A549 (cell line): ENCODE measurements around the gene DDX31. TPM values are rescaled to one million over a fixed set of nuclear protein-coding genes. Genes with fewer than 3 reads are reported as not detected.

ENCODE experiments used
- ATAC-seq, 2 experiments: fragments of 200-7000 bp in 1 of 2; fragments of >200 bp in 1 of 2; cut with Nextera tagmentation in 1 of 2; cut with Tn5 transposase in 1 of 2; 3 replicates each; pipeline versions ENCODE4 v1.8.0 to v1.9.1; 2018 to 2020; ENCODE audit warnings: mild to moderate bottlenecking in 1 of 2, moderate library complexity in 1 of 2
- CTCF ChIA-PET: fragments of 300-600 bp; sonication (Branson Sonifier 250); formaldehyde crosslinking; extraction: SDS; loops from one replicate; lab custom pipeline; 2021; ENCODE audit warnings: antibody characterized with exemption, inconsistent platforms; lab: Yijun Ruan, JAX
- POLR2A ChIA-PET: fragments of 350-600 bp; formaldehyde crosslinking; extraction: SDS; loops from one replicate; lab custom pipeline; 2021; ENCODE audit warnings: antibody characterized with exemption, inconsistent platforms; lab: Yijun Ruan, JAX
- DNase-seq, 2 experiments: peaks; one replicate each; pipeline versions ENCODE4 v3.0.0 to v3.0.0-alpha.2; 2011 to 2016; ENCODE audit warnings: low read depth in 1 of 2, low spot score in 1 of 2
- FAIRE-seq: peaks from 2 replicates; lab custom pipeline; 2011; peaks lifted over from hg19 to GRCh38; lab: Jason Lieb, UNC
- H3K27ac ChIP-seq, 2 experiments: fragments of >200 bp; sonication (Bioruptor Twin); formaldehyde crosslinking; 3 replicates each; pipeline ENCODE4 v1.5.1; 2016 to 2017
- H3K4me1 ChIP-seq: fragments of >200 bp; sonication (Bioruptor Twin); formaldehyde crosslinking; 3 replicates; pipeline ENCODE4 v1.6.1; 2016
- H3K4me2 ChIP-seq: fragments of >200 bp; sonication (Bioruptor Twin); formaldehyde crosslinking; 3 replicates; pipeline ENCODE4 v1.6.1; 2016
- H3K4me3 ChIP-seq: fragments of >200 bp; sonication (Bioruptor Twin); formaldehyde crosslinking; 3 replicates; pipeline ENCODE4 v1.5.1; 2016
- H3K9me3 ChIP-seq: fragments of >200 bp; sonication (Bioruptor Twin); formaldehyde crosslinking; 3 replicates; pipeline ENCODE4 v1.6.1; 2016
- ATOH8 ChIP-seq: fragments of 250-450 bp; sonication (Bioruptor Pico); IDR thresholded peaks from 2 replicates; pipeline ENCODE4 v1.5.0; 2020; ENCODE audit warnings: low read depth, mild to moderate bottlenecking, moderate library complexity
- CHD2 ChIP-seq: fragments of 150-350 bp; IDR thresholded peaks from 2 replicates; pipeline ENCODE4 v1.6.1; 2014; ENCODE audit warnings: low read length; ENCODE audit not compliant: partially characterized antibody
- CTCF ChIP-seq: fragments of >200 bp; sonication (Bioruptor Twin); formaldehyde crosslinking; IDR thresholded peaks from 3 replicates; pipeline ENCODE4 v1.5.1; 2016
- EHF ChIP-seq: fragments of 250-450 bp; sonication (Bioruptor Pico); IDR thresholded peaks from 2 replicates; pipeline ENCODE4 v1.5.0; 2020; ENCODE audit warnings: mild to moderate bottlenecking
- FOSL2 ChIP-seq, 2 experiments: fragments of 450-650 bp in 1 of 2; fragments of >200 bp in 1 of 2; sonication (Bioruptor Twin) in 1 of 2; formaldehyde crosslinking; IDR thresholded peaks; 2 replicates each; pipeline versions ENCODE4 v1.5.0 to v1.6.1; 2016 to 2020; ENCODE audit warnings: mild to moderate bottlenecking in 1 of 2, moderate library complexity in 1 of 2
- FOXS1 ChIP-seq: fragments of 250-450 bp; sonication (Bioruptor Pico); IDR thresholded peaks from 2 replicates; pipeline ENCODE4 v1.5.0; 2020; ENCODE audit warnings: mild to moderate bottlenecking, moderate library complexity
- GATA3 ChIP-seq: IDR thresholded peaks from 2 replicates; pipeline ENCODE4 v1.6.1; 2012; ENCODE audit warnings: borderline replicate concordance
- HDAC2 ChIP-seq: fragments of 200-600 bp; sonication (generic); IDR thresholded peaks from 2 replicates; pipeline ENCODE4 v1.6.1; 2016
- HOXA7 ChIP-seq: fragments of 250-450 bp; sonication (Bioruptor Pico); IDR thresholded peaks from 2 replicates; pipeline ENCODE4 v1.5.0; 2020; ENCODE audit warnings: mild to moderate bottlenecking, moderate library complexity
- HOXB13 ChIP-seq: fragments of 250-450 bp; sonication (Bioruptor Pico); IDR thresholded peaks from 2 replicates; pipeline ENCODE4 v1.5.0; 2020; ENCODE audit warnings: low read depth, mild to moderate bottlenecking, moderate library complexity
- JUNB ChIP-seq: fragments of >200 bp; sonication (Bioruptor Twin); formaldehyde crosslinking; IDR thresholded peaks from 2 replicates; pipeline ENCODE4 v1.6.1; 2016
- KDM5A ChIP-seq: fragments of 200-600 bp; sonication (generic); IDR thresholded peaks from 2 replicates; pipeline ENCODE4 v1.6.1; 2016; ENCODE audit warnings: antibody characterized with exemption, mild to moderate bottlenecking
- MAFK ChIP-seq: fragments of 450-650 bp; IDR thresholded peaks from 2 replicates; pipeline ENCODE4 v1.6.1; 2014; ENCODE audit not compliant: partially characterized antibody
- MAX ChIP-seq: IDR thresholded peaks from 2 replicates; pipeline ENCODE4 v1.6.1; 2012
- MAZ ChIP-seq: fragments of 150-350 bp; IDR thresholded peaks from 2 replicates; pipeline ENCODE4 v1.6.1; 2014; ENCODE audit warnings: antibody characterized with exemption, low read depth, low read length, borderline replicate concordance
- MYC ChIP-seq: IDR thresholded peaks from 2 replicates; pipeline ENCODE4 v1.6.1; 2012; ENCODE audit warnings: mild to moderate bottlenecking, inconsistent platforms, low read length, improper control_type of control experiment, borderline replicate concordance
- NFE2L2 ChIP-seq: fragments of 150-350 bp; conservative IDR thresholded peaks from 2 replicates; pipeline ENCODE4 v1.6.1; 2014; ENCODE audit warnings: low read length
- RAD21 ChIP-seq, 2 experiments: fragments of >200 bp in 1 of 2; sonication (Bioruptor Twin) in 1 of 2; formaldehyde crosslinking in 1 of 2; IDR thresholded peaks in 1 of 2; conservative IDR thresholded peaks in 1 of 2; 2 replicates in 1 of 2; 3 replicates in 1 of 2; pipeline ENCODE4 v1.6.1; 2012 to 2018; ENCODE audit warnings: inconsistent platforms in 1 of 2
- RARB ChIP-seq: fragments of 250-450 bp; sonication (Bioruptor Pico); IDR thresholded peaks from 2 replicates; pipeline ENCODE4 v1.8.0; 2021; ENCODE audit warnings: mild to moderate bottlenecking, moderate library complexity
- RFX5 ChIP-seq: fragments of 450-650 bp; IDR thresholded peaks from 2 replicates; pipeline ENCODE4 v1.7.1; 2014; ENCODE audit warnings: antibody characterized with exemption, mild to moderate bottlenecking, moderate library complexity
- TFCP2L1 ChIP-seq: fragments of 250-450 bp; sonication (Bioruptor Pico); IDR thresholded peaks from 2 replicates; pipeline ENCODE4 v1.5.0; 2021; ENCODE audit warnings: mild to moderate bottlenecking
- USF2 ChIP-seq: fragments of 450-650 bp; IDR thresholded peaks from 2 replicates; pipeline ENCODE4 v1.6.1; 2014; ENCODE audit warnings: antibody characterized with exemption
- ZFP36 ChIP-seq: fragments of 450-650 bp; IDR thresholded peaks from 2 replicates; pipeline ENCODE4 v1.6.1; 2014; ENCODE audit warnings: borderline replicate concordance; ENCODE audit not compliant: partially characterized antibody
- WGBS: methylation state at CpG from one replicate; pipeline ENCODE4 v1.1.6; 2017; ENCODE audit errors: missing lambda C conversion rate; 5-methylcytosine and 5-hydroxymethylcytosine counted together
- polyA plus RNA-seq, 4 experiments: library from polyadenylated mRNA; depleted of rRNA in 3 of 4; stranded (reverse); fragments of >200 nt; fragmentation: RNase III in 1 of 4; extraction: RNeasy Plus Mini Kit Qiagen cat#74134 plus additional on column Dnase treatment in 1 of 4; gene quantifications; 2 replicates in 3 of 4; 3 replicates in 1 of 4; pipeline ENCODE4 v1.2.3, GENCODE V29; 2011 to 2017
- TF ChIP-seq, protein P1 (sequence below): fragments of 150-350 bp; IDR thresholded peaks from 2 replicates; pipeline ENCODE4 v1.6.1; 2014; ENCODE audit warnings: low read depth, mild to moderate bottlenecking, low read length
- TF ChIP-seq, protein P2 (sequence below): IDR thresholded peaks from 2 replicates; pipeline ENCODE4 v1.6.1; 2012
- TF ChIP-seq, protein P3 (sequence below): fragments of >200 bp; sonication (Bioruptor Twin); formaldehyde crosslinking; IDR thresholded peaks from 2 replicates; pipeline ENCODE4 v1.6.1; 2016

DDX31 gene
- polyA plus RNA-seq, 2 of the 4 experiments (the other 2 are of a cell fraction) = 20.0 to 30.1 TPM

DNA sequence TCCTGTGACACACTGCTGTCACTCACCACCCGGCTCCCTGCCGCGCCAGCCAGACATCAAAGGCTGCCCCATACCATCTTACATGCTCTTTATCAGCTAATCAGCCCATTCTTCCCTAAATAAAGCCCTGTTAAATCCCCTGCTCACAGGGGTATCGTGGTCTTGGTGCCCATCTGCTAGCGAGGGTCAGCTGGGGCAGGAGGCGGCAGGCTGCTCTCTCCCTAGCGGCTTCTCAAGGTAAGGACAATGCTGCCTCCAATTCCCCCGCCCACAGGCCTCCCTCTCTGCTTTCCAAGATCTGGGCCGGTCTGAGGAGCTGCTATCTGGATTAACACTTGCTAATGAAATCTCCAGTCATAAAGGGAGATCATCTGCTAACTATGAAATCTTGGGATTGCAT is 60.6 kb downstream of the DDX31 start:
- CTCF ChIA-PET = interaction anchor here (1.0 to 1.6 kb wide), 3 partner anchors 10 to 191 kb away, joined by 3 to 4 read pairs (median 4); no protein-coding TSS in a partner anchor
- no peak for TF ChIP-seq RARB
- TF ChIP-seq KDM5A = no peak
- TF ChIP-seq RAD21 (conservative IDR thresholded peaks at IDR 0.05 in 1 of 2, IDR thresholded peaks at IDR 0.05 in 1 of 2) = no peak
- no peak for TF ChIP-seq TFCP2L1 (CRISPR knock-in tag)
- no peak for TF ChIP-seq HOXB13 (CRISPR knock-in tag)
- TF ChIP-seq, protein P1, sequence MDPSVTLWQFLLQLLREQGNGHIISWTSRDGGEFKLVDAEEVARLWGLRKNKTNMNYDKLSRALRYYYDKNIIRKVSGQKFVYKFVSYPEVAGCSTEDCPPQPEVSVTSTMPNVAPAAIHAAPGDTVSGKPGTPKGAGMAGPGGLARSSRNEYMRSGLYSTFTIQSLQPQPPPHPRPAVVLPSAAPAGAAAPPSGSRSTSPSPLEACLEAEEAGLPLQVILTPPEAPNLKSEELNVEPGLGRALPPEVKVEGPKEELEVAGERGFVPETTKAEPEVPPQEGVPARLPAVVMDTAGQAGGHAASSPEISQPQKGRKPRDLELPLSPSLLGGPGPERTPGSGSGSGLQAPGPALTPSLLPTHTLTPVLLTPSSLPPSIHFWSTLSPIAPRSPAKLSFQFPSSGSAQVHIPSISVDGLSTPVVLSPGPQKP = no peak
- no peak for TF ChIP-seq FOXS1 (CRISPR knock-in tag)
- no peak for TF ChIP-seq ATOH8
- no peak for TF ChIP-seq JUNB
- no peak for TF ChIP-seq HDAC2
- TF ChIP-seq, protein P2, sequence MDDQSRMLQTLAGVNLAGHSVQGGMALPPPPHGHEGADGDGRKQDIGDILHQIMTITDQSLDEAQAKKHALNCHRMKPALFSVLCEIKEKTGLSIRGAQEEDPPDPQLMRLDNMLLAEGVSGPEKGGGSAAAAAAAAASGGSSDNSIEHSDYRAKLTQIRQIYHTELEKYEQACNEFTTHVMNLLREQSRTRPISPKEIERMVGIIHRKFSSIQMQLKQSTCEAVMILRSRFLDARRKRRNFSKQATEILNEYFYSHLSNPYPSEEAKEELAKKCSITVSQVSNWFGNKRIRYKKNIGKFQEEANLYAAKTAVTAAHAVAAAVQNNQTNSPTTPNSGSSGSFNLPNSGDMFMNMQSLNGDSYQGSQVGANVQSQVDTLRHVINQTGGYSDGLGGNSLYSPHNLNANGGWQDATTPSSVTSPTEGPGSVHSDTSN = no peak
- TF ChIP-seq ZFP36 = no peak
- no peak for TF ChIP-seq USF2
- no peak for TF ChIP-seq MAZ
- TF ChIP-seq RFX5 = no peak
- no peak for TF ChIP-seq FOSL2 (IDR thresholded peaks at IDR 0.05)
- TF ChIP-seq FOSL2 (CRISPR knock-in tag; IDR thresholded peaks at IDR 0.05) = no peak
- no peak for TF ChIP-seq MAX
- Histone ChIP-seq H3K4me2 (no peak overlapping the region), H3K4me3 (no peak overlapping the region), H3K27ac (no peak overlapping the region), H3K4me1 (no peaks in the 10 kb centered on the region), H3K9me3 (no peaks in the 10 kb centered on the region)
- FAIRE-seq (no peak), DNase-seq (no peak), ATAC-seq (no peak)
- WGBS = 93% methylated on average over 9 of the region's 9 CpGs
- POLR2A ChIA-PET = interaction anchor here (0.5 kb wide), 1 partner anchor 15 kb away, joined by 7 read pairs; no protein-coding TSS in a partner anchor

DNA sequence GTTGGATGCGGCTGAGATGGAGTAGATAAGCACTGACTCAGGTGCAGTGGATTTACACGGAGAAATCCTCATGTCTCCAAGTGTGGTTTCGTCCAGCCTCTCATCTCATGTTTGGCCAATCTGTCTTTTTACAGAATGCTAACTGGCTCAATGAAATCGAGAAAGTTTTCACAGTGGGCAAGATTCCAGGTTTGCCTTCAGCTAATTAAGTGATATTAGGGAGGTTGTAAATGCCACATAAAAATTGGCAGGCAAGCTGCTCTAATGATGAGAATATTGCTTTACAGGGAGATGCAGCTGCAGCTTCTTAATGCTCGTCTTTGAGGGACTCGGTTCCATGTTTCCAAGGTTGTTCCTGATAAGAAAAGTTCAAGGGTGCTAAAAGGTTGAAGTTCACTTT is 63.7 kb downstream of the DDX31 start:
- FAIRE-seq (no peak), DNase-seq (no peak), ATAC-seq (no peak)
- WGBS = 92% methylated on average over 6 of the region's 6 CpGs
- Histone ChIP-seq H3K4me1 (no peaks in the 10 kb centered on the region), H3K27ac (no peak overlapping the region), H3K9me3 (no peaks in the 10 kb centered on the region), H3K4me3 (no peak overlapping the region), H3K4me2 (no peak overlapping the region)
- ChIA-PET POLR2A (no interaction called here), CTCF (no interaction called here)
- TF ChIP-seq MAFK (no peak), CHD2 (no peak), MYC (no peak)

DNA sequence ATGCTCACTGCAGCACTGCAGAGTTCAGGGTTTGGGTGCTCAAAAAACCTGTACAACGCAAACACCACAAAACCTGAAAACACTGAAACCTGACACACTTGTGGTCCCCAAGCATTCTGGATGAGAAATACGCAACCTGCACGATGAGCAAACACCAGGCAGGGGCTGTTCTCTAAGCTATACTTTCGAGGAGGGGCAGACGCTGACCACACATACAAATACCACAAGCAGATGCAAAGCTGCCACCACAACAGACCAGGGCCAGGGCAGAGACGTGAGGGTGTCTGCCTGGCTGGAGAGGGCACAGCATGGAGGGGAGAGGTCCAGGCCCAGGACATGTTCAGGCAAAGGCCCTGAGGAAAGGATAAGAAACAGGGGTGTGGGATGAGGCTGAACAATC is 64.4 kb downstream of the DDX31 start:
- FAIRE-seq (no peak), ATAC-seq (no peak), DNase-seq (no peak)
- Histone ChIP-seq H3K4me2 (no peak overlapping the region), H3K27ac (peak overlapping the region in 1 of 2 experiments; percentile 35; a peak in 1 of 6 replicates), H3K4me1 (no peaks in the 10 kb centered on the region), H3K4me3 (no peak overlapping the region), H3K9me3 (no peaks in the 10 kb centered on the region)
- WGBS = 90% methylated on average over 6 of the region's 6 CpGs
- POLR2A ChIA-PET = no interaction called here
- no peak for TF ChIP-seq GATA3
- no peak for TF ChIP-seq HOXA7 (CRISPR knock-in tag)
- TF ChIP-seq RFX5 = no peak
- TF ChIP-seq, protein P3, sequence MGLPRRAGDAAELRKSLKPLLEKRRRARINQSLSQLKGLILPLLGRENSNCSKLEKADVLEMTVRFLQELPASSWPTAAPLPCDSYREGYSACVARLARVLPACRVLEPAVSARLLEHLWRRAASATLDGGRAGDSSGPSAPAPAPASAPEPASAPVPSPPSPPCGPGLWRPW = no peak
- no peak for TF ChIP-seq CTCF
- no peak for TF ChIP-seq NFE2L2
- TF ChIP-seq EHF = no peak
- CTCF ChIA-PET = no interaction called here
